ENCODE data around the gene KRTAP4-5.
"Not testable (repeated sequence)": the region's sequence is repeated elsewhere in the genome, so short reads cannot be mapped to it uniquely, and the experiment has no call there.

Gene KRTAP4-5

DNA sequence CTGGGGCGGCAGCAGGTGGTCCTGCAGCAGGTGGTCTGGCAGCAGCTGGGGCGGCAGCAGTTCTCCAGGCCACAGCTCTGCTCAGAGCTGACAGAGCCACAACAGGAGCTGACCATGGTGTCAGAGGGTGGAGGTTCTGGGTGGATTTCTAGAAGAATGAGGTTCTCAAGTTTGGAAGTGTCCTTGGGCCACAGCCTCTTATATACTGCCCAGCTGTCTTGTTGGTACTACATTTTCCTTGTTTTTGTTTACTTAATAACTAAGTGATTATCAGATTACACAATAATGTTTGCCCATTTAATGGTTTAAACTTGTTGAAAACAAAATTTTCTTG lies at the start of gene KRTAP4-5:
TSS of gene KRTAP4-5 (minus strand) at position 174 of the 334 bp plus-strand sequence. CDS start at position 116, 58 bp downstream.
- DNase-seq (ENCODE audit: low read depth in 2 of 2): no peak

DNA sequence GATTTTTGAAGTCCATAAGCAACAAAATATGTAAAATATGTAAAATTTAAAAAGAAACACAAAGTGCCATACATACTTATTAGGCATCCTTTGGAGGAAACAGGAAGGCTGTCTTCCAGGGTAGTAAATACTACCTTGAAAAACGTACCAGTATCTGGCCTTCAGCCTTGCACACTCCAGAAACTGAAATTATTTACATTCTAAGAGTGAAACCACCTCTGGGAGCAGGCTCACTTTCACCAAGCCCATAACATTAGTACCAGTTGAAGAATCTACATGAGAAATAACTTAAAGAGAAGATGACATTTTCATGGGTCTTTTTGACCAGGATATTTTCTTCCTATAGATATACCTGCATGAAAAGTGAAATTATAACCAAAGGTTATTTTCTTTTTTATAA lies 46.4 kb upstream of the KRTAP4-5 start:
- DNase-seq (ENCODE audit: low read depth in 2 of 2): no peak

DNA sequence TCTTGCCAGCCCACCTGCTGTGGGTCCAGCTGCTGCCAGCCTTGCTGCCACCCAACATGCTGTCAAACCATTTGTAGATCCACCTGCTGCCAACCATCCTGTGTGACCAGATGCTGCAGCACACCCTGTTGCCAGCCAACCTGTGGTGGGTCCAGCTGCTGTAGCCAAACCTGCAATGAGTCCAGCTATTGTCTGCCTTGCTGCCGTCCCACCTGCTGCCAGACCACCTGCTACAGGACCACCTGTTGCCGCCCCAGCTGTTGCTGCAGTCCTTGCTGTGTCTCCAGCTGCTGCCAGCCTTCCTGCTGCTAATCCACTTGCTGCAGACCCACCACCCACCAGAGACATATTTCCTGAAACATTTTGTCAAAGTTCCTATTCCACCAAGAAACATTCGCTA lies 40.7 kb upstream of the KRTAP4-5 start:
- no peak for DNase-seq (ENCODE audit: low read depth in 2 of 2)

DNA sequence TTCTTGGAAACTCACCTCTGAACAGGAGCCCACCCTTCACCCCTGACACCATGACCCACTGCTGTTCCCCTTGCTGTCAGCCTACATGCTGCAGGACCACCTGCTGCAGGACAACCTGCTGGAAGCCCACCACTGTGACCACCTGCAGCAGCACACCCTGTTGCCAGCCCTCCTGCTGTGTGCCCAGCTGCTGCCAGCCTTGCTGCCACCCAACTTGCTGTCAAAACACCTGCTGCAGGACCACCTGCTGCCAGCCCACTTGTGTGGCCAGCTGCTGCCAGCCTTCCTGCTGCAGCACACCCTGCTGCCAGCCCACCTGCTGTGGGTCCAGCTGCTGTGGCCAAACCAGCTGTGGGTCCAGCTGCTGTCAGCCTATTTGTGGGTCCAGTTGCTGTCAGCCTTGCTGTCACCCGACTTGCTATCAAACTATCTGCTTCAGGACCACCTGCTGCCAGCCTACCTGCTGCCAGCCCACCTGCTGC lies 40.3 kb upstream of the KRTAP4-5 start, which contains the start of gene KRTAP9-1:
TSS of gene KRTAP9-1 (plus strand) at position 51 of the 482 bp plus-strand sequence. CDS start at position 51, 0 bp downstream.
- DNase-seq (ENCODE audit: low read depth in 2 of 2): not testable (repeated sequence)

- no peak for DNase-seq (ENCODE audit: low read depth in 2 of 2)
Observed at GRCh38 chr17:41186872-41187271, 37.2 kb upstream of the KRTAP4-5 start.

DNA sequence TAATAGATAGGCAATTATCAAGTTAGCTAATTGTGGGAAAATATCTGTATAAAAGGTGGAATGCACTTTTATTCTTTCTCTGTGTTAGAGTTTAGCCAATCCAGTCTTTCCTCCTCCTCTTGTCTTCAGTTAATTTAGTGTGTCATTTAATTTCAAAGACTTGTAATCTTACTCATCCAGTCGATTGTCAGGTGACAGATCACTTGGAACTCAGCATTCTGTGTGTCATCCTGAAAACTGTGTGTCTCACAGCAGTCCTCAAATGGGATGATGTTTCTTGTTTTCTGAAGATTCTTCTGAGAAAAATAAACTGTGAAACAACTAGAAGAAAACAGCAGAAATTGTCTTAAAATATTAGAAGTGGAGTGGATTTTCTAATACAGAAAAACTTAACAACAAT lies 35.4 kb upstream of the KRTAP4-5 start:
- DNase-seq (ENCODE audit: low read depth in 2 of 2): no peak

- no peak for DNase-seq (ENCODE audit: low read depth in 2 of 2)
Observed at GRCh38 chr17:41184480-41184961, 34.9 kb upstream of the KRTAP4-5 start, which contains the start of gene KRTAP4-1. KRTAP4-1 (minus strand) TSS chr17:41184911; CDS start chr17:41184854, 57 bp downstream.

DNA sequence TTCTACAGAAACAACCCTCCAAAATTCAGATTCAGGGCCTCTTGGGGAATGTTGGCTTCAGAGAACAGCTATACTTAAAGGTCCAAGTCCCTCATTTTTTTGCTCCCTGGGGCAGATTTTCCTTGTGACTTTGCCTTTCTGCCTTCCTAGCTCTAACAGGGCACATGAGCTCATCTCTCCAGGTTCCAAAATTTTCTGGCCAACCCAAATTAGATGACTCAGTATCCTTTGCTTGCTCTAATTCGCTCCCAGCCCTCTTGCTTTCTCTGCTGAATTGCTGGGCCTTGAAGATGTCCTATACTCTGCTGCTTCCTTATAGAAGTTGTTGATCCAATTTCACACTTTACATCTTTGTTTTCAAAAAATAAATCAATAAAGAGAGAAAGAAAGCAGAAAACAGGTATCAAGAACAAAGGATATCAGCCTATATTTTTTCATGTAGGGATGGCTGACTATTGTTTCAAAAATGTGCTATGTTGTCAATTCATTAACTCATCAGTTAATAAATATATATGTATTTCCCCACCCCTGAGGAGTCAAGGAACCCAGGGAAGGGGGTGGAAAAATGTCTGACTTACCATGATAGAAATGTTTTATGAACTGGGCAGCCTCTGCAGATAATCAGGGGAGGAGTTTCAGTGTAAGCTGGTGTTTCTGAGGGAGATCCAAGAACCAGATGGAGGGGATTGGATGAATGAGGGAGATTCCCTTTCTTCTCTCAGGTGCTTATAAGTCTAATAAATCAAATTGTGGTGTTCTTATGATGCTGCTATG lies 29.4 kb upstream of the KRTAP4-5 start:
- no peak for DNase-seq (ENCODE audit: low read depth in 2 of 2)

DNA sequence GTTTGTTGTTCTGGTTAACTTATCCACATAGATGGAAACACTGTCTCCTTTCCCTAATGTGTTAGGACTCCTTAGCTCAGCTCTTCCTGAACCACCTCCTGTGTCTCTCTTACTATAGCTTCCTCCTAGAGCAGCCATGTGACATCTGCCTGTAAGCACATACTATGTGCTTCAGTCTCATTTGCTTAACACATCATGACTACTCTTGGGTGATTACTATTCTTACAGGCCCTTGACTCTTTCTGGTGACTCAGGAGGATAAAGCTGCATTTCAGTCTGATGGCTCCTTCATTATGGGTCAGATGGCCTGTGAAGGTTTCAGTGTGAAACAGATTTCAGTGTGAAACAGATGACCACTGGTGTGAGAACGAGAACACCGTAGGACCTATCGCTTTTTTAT lies 28.7 kb upstream of the KRTAP4-5 start:
- DNase-seq (ENCODE audit: low read depth in 2 of 2): no peak

DNA sequence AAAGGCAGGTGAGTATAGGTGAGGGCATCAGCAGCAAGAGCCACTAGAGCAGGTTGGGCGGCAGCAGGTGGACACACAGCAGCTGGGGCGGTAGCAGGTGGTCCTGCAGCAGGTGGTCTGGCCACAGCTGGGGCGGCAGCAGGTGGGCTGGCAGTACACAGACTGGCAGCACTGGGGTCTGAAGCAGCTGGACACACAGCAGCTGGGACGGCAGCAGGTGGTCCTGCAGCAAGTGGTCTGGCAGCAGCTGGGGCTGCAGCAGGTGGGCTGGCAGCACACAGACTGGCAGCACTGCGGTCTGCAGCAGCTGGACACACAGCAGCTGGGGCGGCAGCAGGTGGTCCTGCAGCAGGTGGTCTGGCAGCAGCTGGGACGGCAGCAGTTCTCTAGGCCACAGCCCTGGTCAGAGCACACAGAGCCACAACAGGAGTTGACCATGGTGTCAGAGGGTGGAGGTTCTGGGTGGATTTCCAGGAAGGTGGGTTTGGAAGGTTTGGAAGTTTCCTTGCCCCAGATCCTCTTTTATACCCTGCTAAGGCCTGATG lies 28.2 kb upstream of the KRTAP4-5 start, which contains the start of gene KRTAP4-2:
TSS of gene KRTAP4-2 (minus strand) at position 495 of the 545 bp plus-strand sequence. CDS start at position 438, 57 bp downstream.
- DNase-seq (ENCODE audit: low read depth in 2 of 2): no peak

GRCh38 chr17:41176744-41177387 lies 27.2 kb upstream of the KRTAP4-5 start:
- DNase-seq (ENCODE audit: low read depth in 2 of 2): no peak

GRCh38 chr17:41171886-41172285 lies 22.3 kb upstream of the KRTAP4-5 start:
- DNase-seq (ENCODE audit: low read depth in 2 of 2): no peak

DNA sequence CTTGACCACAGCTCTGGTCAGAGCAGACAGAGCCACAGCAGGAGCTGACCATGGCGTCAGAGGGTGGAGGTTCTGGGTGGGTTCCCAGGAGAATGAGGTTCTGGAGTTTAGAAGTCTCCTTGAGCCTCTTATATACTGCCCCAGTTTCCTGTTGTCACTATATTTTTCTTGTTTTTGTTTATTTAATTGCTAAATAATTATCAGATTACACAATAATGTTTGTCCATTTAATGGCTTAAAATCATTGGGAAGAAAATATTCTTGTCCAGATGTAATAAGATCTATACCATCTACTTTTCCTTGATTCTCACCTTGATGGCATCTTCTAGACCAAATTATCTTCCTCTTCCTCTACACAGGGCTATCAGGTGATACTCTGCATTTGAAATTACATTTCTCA lies 18.5 kb upstream of the KRTAP4-5 start, which contains the start of gene KRTAP4-3:
TSS of gene KRTAP4-3 (minus strand) at position 101 of the 400 bp plus-strand sequence. CDS start at position 52, 49 bp downstream.
- DNase-seq (ENCODE audit: low read depth in 2 of 2): no peak

DNA sequence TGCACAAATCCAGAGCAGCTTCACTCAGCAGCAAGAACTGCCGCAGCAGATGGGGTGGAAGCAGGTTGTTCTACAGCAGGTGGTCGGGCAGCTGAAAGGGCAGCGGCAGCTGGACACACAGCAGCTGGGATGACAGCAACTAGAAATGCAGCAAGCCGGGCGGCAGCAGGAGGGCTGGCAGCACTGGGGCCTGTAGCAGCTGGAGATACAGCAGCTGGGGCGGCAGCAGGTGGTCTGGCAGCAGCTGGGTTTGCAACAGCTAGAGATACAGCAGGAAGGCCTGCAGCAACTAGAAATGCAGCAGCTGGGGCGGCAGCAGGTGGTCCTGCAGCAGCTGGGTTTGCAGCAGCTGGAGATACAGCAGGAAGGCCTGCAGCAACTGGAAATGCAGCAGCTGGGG lies 17.9 kb upstream of the KRTAP4-5 start:
- no peak for DNase-seq (ENCODE audit: low read depth in 2 of 2)

DNA sequence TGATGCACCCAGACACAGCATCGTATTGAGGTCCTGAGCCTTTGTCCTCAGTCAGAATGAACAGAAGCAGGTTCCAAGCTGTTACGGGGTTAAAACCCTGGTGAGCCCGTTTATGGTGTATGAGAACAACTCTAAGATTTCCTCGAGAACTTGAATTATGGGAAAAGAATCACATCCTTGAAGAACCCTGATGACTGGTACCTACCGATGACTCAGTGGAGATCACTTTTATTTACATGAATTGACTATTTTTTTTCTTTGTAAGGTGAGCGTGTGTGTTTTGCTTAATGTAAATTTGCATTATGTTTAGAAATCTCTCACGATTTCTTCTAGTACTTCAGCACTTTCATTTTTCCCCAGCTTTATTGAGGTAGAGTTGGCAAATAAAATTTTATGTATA lies 14.2 kb upstream of the KRTAP4-5 start:
- DNase-seq (ENCODE audit: low read depth in 2 of 2): no peak

DNA sequence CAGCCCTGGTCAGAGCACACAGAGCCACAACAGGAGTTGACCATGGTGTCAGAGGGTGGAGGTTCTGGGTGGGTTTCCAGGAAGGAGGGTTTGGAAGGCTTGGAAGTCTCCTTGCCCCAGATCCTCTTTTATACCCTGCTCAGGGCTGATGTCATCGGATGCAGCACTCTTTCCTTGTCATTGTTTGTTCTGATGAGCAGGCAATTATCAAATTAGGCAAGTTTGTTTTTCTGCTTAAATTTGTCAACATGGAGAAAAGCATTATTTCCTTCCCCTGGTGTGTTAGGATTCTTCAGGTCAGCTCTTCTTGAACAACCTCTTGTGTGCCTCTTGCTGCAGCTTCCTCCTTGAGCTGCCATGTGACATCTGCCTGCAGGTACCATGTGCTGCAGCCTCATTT lies 11.0 kb upstream of the KRTAP4-5 start, which contains the start of gene KRTAP4-4:
TSS of gene KRTAP4-4 (minus strand) at position 101 of the 400 bp plus-strand sequence. CDS start at position 44, 57 bp downstream.
- DNase-seq (ENCODE audit: low read depth in 2 of 2): no peak

DNA sequence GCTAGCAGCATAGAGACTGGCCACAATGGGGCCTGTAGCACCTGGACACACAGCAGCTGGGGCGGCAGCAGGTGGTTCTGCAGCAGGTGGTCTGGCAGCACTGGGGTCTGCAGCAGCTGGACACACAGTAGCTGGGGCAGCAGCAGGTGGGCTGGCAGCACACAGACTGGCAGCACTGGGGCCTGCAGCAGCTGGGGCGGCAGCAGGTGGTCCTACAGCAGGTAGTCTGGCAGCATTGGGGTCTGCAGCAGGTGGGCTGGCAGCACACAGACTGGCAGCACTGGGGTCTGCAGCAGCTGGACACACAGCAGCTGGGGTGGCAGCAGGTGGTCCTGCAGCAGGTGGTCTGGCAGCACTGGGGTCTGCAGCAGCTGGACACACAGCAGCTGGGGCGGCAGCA lies 10.6 kb upstream of the KRTAP4-5 start:
- not testable (repeated sequence) for DNase-seq (ENCODE audit: low read depth in 2 of 2)

DNA sequence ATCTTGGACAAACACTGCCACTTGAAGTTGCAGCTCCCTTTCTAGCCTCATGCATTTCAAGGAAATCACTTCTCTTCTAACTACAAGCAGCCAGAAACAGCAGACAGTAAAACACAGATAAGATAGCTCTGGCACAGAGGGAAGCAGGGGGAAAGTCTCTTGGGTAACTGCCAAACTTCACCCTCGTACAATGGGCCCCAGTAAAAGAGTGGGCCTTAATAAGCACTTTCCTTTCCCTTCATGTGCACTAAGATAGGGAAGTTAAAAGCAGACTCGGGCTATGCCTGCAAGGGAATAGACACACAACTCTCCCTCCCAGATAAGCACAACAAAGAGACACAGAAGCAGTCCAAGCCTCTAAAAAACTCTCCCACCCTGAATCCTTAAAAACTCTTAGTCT lies 4.2 kb upstream of the KRTAP4-5 start:
- no peak for DNase-seq (ENCODE audit: low read depth in 2 of 2)

GRCh38 chr17:41151525-41151924 lies 1.9 kb upstream of the KRTAP4-5 start:
- no peak for DNase-seq (ENCODE audit: low read depth in 2 of 2)

DNA sequence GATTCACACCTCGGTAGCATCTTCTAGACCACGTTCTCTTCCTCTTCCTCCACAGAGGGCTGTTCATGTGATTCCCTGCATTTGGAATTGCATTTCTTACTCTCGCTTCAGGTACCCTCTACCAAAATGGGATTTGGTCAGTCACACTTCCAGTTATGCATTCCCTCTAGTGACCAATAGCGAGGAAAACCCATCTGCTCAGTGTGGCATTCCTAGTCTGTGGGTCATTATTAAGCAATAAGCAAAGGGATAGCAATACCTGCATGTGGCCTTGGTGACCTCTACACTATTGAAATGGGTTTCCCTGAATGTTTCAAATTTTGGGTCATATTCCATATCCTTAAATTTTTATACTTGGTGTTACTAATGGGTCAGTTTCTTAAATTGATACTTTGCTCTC lies 401 bp upstream of the KRTAP4-5 start:
- no peak for DNase-seq (ENCODE audit: low read depth in 2 of 2)

DNA sequence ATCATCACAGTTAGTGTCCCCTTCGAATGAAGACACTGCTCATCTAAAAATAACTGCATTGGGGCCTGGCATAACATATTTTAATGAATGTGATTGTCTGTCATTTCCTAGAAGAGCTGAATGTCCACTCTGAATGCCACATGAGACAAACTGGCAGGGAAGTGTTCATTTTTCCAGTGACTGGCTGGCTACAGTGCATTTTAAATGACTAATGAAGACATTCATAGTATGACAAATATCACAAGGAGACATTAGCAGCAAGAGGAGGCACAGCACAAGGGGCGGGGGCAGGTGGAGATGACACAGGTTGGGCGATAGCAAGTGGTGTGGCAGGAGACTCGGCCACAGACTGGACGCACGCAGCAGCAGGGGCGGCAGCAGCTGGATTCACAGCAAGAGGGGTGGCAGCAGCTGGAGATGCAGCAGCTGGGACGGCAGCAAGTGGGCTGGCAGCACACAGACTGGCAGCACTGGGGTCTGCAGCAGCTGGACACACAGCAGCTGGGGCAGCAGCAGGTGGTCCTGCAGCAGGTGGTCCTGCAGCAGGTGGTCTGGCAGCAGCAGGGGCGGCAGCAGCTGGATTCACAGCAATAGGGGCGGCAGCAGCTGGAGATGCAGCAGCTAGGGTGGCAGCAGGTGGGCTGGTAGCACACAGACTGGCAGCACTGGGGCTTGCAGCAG lies 514 bp downstream of the KRTAP4-5 start:
- not testable (repeated sequence) for DNase-seq (ENCODE audit: low read depth in 2 of 2)
